ENCODE results near the gene SOCS7. TPM values are rescaled to one million over a fixed set of nuclear protein-coding genes. Genes with fewer than 3 reads are reported as not detected.

SOCS7 gene
- total and polyA plus RNA-seq, 2 donors (not counting 1 experiment from before 2014, with no cell fraction given) = 9.4 to 20.8 TPM

DNA sequence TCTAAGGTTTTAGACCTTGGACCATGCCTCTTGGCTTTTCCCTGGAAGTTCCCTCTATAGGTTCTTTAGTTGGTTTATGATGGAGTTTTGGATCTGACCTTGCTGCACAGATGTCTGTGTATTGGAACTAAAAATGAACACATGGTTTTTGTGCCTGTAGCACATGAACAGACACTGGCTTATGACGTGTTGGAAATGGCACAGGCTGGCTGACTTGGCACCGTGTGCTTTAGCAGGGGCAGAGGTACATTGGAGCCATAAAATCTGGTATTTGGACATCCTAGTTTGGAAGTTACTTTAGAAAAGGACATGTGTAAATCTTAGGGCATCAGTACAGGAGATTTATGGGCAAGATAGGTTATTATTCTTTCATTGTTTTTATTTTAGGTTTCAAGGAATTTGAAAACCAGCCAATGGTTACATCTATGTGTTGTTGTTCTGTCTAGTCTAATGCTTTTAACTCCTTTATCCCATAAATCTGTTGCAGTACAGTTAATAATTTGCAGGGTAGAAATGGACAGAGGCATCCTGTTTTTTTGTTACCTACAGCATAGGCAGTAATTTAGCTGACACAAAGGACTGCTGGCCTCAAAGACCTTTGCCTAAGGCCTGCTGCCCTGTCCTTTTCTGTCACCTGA lies 6.0 kb downstream of the SOCS7 start:
- H3K9me3 ChIP-seq (ENCODE audit: control extremely low read depth in 1 of 3, control insufficient read depth in 2 of 3, insufficient read depth in 1 of 3, low read length in 2 of 3) = no peaks in the 10 kb centered on the region
- H2AFZ ChIP-seq (ENCODE audit: insufficient read depth, low read depth, low read length, poor library complexity, severe bottlenecking) = no peak overlapping the region
- H3K27ac ChIP-seq (ENCODE audit: low read length in 2 of 2) = no peak overlapping the region
- Mint-ChIP-seq H3K4me3 (no peak overlapping the region), H3K27ac (no peak overlapping the region), H3K9me3 (ENCODE audit: insufficient read depth) (no peaks in the 10 kb centered on the region), H3K4me1 (peaks cover 24% of the 10 kb centered on the region), H3K27me3 (no peaks in the 10 kb centered on the region)
- DNase-seq = no peak
- peaks cover 7 to 10% of the 10 kb centered on the region in 2 donors for H3K4me1 ChIP-seq (ENCODE audit: control insufficient read depth in 2 of 2, insufficient read depth in 2 of 2, low read length in 2 of 2)
- POLR2A ChIA-PET = no interaction called here
- no peak overlapping the region for H3K4me3 ChIP-seq (ENCODE audit: control extremely low read depth in 1 of 5, extremely low read depth in 1 of 5, insufficient read depth in 1 of 5, low read depth in 2 of 5, low read length in 4 of 5)
- peaks cover 0 to 5% of the 10 kb centered on the region in 2 experiments for H3K36me3 ChIP-seq (replicated peaks in 1 of 2; ENCODE audit: control extremely low read depth in 1 of 2, control insufficient read depth in 1 of 2, extremely low read depth in 1 of 2, insufficient read depth in 2 of 2, low read length in 1 of 2)
- intact Hi-C loops (cut with micrococcal nuclease) = no loop called here
- no peak overlapping the region for H3K9ac ChIP-seq (ENCODE audit: low read length)
- no peak for TF ChIP-seq EZH2 (IDR thresholded peaks at IDR 0.05; ENCODE audit: borderline replicate concordance, insufficient read depth, low read depth, low read length, poor library complexity, severe bottlenecking)
- TF ChIP-seq, protein P1, sequence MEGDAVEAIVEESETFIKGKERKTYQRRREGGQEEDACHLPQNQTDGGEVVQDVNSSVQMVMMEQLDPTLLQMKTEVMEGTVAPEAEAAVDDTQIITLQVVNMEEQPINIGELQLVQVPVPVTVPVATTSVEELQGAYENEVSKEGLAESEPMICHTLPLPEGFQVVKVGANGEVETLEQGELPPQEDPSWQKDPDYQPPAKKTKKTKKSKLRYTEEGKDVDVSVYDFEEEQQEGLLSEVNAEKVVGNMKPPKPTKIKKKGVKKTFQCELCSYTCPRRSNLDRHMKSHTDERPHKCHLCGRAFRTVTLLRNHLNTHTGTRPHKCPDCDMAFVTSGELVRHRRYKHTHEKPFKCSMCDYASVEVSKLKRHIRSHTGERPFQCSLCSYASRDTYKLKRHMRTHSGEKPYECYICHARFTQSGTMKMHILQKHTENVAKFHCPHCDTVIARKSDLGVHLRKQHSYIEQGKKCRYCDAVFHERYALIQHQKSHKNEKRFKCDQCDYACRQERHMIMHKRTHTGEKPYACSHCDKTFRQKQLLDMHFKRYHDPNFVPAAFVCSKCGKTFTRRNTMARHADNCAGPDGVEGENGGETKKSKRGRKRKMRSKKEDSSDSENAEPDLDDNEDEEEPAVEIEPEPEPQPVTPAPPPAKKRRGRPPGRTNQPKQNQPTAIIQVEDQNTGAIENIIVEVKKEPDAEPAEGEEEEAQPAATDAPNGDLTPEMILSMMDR (IDR thresholded peaks at IDR 0.05) = no peak
- H3K79me2 ChIP-seq (ENCODE audit: control insufficient read depth, insufficient read depth, low read length) = peaks cover 34% of the 10 kb centered on the region
- WGBS (ENCODE audit: insufficient coverage) = 95% methylated on average over 2 of the region's 2 CpGs
- H4K20me1 ChIP-seq (ENCODE audit: control insufficient read depth, insufficient read depth, low read length, poor library complexity, severe bottlenecking) = peaks cover 8% of the 10 kb centered on the region
- no peak for ATAC-seq (ENCODE audit: low read depth)
- no peaks in the 10 kb centered on the region for H3K27me3 ChIP-seq (replicated peaks in 1 of 4; ENCODE audit: control extremely low read depth in 1 of 4, control insufficient read depth in 3 of 4, insufficient read depth in 4 of 4, low read length in 3 of 4)
- CTCF ChIA-PET = interaction anchor here (2.3 kb wide), 1 partner anchor 8 kb away, joined by 11 read pairs; no protein-coding TSS in a partner anchor
- H3K4me2 ChIP-seq (replicated peaks; ENCODE audit: low read depth, low read length, poor library complexity, severe bottlenecking) = no peak overlapping the region
